Thoracic aorta endothelial cell (primary cell): ENCODE measurements around the gene AMPD3. TPM values are rescaled to one million over a fixed set of nuclear protein-coding genes. Genes with fewer than 3 reads are reported as not detected.

Experiments used
- total RNA-seq: library from RNA; depleted of rRNA; stranded (reverse); fragments of >200 nt; gene quantifications from 2 replicates; pipeline ENCODE4 v1.2.3, GENCODE V29; 2012

Gene AMPD3
- 1.5 and 2.3 TPM in 2 replicates for total RNA-seq

DNA sequence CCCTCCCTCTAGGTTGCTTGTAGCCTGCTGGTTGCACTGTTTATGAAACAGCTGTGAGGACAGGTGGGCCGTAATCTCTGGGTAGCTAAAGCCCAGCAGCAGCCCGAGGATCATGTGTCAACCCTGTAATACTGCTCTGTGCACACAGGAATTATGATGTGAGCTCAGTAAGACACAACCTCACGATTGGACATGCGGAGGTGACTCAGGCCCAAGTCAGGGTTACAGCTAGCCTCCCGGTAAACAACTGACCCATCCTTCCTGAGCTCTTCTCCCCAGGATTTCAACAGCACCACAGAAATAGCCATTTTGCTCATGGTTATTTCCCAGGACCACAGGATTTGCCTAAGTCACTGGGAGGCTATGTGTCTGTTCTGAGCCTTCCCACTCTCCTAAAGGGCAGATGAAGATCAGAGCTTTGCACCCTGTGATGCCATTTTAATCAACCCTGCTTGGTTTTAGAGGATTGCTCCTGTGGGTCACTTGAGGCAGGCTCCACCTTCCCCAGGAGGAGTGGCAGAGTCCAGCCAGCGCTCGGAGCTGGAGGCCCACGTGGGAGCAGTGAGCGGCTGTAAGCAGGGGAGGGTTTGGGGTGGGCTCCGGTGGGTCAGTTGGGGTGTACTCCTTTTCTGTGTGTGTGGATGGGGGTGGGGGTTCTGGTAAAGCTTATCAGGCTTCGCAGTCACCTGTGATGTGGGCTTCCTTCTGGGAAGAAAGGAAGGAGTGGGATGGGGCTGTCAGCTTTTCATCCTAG, at the start of gene AMPD3:
Gene AMPD3 (plus strand): TSS at position 387 of the 754 bp plus-strand sequence. CDS start 6,256 bp downstream, outside the sequence.

DNA sequence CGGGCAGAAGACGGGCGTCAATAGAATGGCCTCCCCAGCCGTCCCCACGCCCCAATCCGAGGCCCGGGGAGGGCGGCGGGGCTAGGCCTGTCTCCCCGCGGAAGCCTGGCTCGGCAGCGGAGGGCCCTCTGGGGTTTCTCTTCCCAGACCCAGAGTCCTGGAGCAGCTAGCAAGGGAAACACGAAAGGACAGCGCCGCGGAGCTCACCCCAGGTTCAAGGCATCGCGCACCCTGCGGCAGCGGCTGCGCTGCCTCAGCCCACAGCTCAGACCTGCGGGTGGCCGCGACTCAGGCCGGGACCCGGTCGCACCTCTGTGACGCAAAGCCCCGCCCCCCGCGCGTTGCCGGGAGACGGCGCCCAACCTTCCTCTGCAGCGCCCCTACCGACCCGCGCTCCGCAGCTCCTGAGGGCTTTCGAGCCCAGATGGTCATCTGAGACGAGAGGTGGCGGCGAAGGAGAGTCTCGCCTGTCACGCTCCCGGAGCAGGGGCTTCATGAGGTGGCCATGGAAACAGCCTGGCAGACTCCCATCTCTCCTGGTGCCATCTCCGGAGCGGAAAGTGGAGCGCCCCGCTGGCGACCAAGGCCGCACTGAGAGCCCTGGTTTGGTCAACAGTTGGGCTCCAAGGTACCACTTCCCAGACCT, 86.0 kb downstream of the AMPD3 start, which contains the start of gene RNF141:
Gene RNF141 (minus strand): TSS at position 273 of the 646 bp plus-strand sequence. CDS start 7,029 bp downstream, outside the sequence.

Other genes starting within 250 kb of the AMPD3 start
- gene SBF2, start 161.0 kb upstream of the AMPD3 start, total RNA-seq: 58.4 and 58.9 TPM in 2 replicates
- gene ADM, start 150.2 kb upstream of the AMPD3 start, total RNA-seq: 56.8 and 114 TPM in 2 replicates
- 35.6 and 39.4 TPM in 2 replicates for gene RNF141, start 85.9 kb downstream of the AMPD3 start, total RNA-seq
- 0.79 and 3.9 TPM in 2 replicates for gene LYVE1, start 113.4 kb downstream of the AMPD3 start, total RNA-seq
- 0.13 and 0.36 TPM in 2 replicates for gene IRAG1, start 238.5 kb downstream of the AMPD3 start, total RNA-seq